Raji (cell line): ENCODE data around the gene NSFL1C.

Experiments used
- POLR2A ChIP-seq: IDR thresholded peaks from 2 replicates; pipeline ENCODE4 v1.6.1; 2011; ENCODE audit warnings: low read depth, low read length, control low read depth; ENCODE audit not compliant: insufficient read depth

Gene NSFL1C

DNA sequence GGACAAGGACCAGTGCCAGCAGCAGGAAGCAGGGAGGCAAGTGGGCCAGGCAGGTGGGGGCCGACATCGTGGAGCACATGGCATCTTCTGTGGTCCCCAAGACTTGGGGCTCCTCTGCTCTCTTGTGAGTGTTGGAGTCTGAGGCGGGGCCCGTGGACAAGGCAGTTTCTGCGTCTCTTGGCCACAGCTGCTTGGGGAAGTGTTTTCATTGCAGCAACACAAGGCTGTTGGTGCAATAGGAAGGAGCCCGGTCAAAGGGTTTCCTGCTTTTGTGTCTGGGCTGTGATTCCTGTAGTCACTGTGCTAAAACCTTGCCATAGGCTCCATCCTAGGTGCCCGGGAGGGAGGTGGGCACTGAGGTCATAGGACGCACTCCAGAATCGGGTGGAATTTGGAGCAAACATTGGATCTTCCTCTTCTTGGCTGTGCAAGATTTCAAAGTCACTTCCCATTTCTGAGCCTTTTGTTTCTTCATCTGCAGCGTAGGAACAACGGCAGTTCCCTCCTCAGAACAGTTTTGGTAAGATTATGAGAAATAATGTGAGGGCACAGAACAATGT, 24.7 kb upstream of the NSFL1C start, which contains the start of gene SIRPB2:
SIRPB2 (minus strand) TSS at position 140 of the 560 bp plus-strand sequence; CDS start at position 79, 61 bp downstream.
- TF ChIP-seq POLR2A: no peak

GRCh38 chr20:1490643-1491195, 24.1 kb upstream of the NSFL1C start:
- TF ChIP-seq POLR2A: no peak

DNA sequence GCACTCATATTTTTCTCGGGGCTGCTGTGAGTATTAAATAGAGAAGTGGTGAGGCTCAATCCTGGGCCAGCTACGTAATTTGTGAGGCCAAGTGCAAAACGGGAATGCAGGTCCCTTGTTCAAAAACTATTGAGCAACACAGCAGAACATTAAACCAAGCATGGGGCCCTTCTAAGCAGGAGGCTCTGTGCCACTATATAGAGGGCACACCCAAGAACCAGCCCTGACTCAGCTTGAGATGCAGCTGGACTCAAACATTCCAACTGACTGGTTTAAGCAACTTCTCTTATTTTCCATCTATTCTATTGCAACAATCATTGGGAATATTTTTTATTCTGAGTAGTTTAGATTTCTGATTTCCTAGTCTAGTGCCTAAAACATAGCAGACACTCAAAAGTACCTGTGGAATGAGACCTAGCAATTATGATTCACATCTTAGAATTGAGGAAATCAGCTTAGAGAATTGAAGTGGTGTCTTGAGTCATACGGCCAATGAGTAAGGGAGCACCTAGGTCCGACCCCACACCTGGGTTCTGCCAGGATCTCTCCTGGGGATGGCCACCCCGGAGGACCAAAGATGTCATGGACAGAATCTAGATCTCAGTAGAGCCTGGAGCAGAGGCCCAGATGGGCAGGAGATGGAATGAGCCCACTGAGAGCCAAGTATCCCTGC, 23.3 kb upstream of the NSFL1C start:
- no peak for TF ChIP-seq POLR2A

- no peak for TF ChIP-seq POLR2A
These were observed 22.7 kb upstream of the NSFL1C start for GRCh38 chr20:1489325-1489724.

- TF ChIP-seq POLR2A: no peak
These were observed 19.9 kb upstream of the NSFL1C start for GRCh38 chr20:1486566-1486965.

DNA sequence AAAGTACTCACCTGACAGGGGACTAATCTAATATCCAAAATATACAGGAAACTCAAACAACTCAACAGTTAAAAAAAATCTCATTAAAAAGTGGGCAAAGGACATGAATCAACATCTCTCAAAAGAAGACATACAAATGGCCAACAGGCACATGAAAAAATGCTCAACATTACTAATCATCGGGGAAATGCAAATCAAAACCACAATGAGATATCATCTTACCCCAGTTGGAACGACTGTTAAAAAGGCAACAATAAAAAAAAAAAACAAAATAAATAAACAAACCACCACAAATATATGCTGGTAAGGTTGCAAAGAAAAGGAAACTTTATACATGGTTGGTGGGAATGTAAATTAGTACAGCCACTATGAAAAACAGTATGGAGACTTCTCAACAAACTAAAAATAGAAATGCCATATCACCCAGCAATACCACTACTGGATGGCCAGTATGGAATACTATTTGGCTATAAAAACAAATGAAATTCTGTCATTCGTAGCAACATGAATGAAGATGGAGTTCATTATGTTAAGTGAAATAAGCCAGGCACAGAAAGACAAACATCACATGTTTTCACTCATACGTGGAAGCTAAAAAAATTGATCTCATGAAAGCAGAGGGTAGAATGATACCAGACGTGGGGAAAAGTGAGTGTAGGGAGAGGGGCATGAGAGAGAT, 17.9 kb upstream of the NSFL1C start:
- no peak for TF ChIP-seq POLR2A

DNA sequence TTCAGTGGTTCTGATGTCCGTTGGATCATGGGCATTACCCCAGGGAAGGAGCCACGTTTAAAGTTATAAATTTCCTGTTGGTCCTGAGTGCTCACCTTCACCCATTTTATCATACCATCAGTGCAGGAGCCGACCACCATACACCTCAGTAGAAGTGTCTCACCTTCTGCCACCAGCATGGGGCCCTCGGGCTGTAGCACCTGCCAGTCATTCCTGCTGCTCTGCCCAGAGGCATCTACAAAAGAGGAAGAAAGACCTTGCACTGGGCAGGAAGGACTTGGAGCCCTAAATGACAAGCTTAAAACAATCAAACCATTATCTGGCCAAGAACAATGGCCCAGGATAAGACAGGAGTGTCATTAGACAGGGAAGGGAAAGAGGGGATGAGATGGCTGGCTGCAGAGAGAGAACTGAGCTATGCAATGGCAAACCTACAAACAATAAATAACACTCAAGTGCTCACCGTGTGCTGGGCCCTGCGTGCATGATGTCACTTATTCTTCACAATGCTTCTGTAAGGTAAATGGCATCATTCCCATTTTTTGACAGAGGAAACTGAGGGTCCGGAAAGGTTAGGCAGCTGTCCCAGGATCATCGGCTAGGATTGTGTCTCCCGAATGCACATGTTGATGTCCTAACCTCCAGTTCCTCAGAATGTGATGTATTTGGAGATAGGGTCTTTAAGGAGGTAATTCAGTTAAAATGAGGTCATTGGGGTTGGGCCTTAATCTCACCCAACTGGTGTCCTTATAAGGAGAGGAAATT, 13.4 kb upstream of the NSFL1C start:
- TF ChIP-seq POLR2A: no peak

DNA sequence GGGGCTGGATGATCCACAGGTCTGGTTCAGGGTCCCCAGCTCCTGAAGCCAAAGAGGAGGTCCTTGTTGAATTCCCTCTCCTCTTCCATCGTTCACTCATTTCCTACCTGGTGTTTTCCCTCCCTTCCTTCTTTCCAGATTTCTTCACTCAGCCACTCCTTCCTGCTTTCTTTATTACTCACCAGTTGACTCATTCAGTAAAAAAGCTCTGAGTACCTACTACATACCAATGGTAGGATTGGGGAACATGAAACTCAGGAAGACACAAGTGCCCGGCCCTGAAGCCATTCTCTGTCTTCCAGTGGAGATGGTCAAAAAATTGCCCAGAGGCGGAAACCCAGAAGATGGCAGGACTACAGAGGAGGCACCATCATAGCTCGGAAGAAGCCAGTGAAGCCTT, 11.9 kb upstream of the NSFL1C start:
- TF ChIP-seq POLR2A: no peak

DNA sequence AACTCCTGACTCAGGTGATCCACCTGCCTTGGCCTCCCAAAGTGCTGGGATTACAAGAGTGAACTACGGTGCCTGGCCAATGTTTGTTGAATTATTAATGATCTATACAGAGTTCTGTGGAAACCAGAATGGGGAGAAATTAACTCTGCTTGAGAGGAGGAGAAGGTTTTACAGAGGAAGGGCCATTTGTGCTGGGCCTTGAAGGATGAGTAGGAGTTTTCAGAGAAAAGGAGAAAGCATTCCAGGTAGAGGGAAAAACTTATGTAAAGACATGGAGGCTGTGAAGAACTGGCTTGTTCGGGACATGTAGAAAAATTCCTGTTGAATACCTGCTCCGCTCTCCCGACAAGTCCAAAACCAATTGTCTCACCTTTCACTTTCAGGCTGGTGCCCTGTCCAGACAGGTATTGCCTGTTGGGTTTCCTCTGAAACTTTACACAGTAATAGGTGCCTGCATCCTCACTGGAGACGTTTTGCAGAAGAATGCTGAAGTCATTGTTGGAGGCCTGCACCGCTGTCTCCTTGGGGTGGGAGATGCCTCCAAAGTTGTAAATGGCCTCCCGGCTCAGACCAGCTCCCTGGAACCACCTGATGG, 11.3 kb upstream of the NSFL1C start:
- TF ChIP-seq POLR2A: no peak

- no peak for TF ChIP-seq POLR2A
These were observed 8.4 kb upstream of the NSFL1C start for GRCh38 chr20:1474817-1475603.

- no peak for TF ChIP-seq POLR2A
These were observed 7.7 kb upstream of the NSFL1C start for GRCh38 chr20:1474325-1474724.

- TF ChIP-seq POLR2A: no peak
These were observed 6.9 kb upstream of the NSFL1C start for GRCh38 chr20:1473246-1474220.
